NCI-H1092 (cell line): ENCODE data around the gene CSDE1.
"Not testable (repeated sequence)": the region's sequence is repeated elsewhere in the genome, so short reads cannot be mapped to it uniquely, and the experiment has no call there.

Experiments used
- DNase-seq: peaks from one replicate; lab custom pipeline; 2025; lab: John Stamatoyannopoulos, UW

The CSDE1 gene

DNA sequence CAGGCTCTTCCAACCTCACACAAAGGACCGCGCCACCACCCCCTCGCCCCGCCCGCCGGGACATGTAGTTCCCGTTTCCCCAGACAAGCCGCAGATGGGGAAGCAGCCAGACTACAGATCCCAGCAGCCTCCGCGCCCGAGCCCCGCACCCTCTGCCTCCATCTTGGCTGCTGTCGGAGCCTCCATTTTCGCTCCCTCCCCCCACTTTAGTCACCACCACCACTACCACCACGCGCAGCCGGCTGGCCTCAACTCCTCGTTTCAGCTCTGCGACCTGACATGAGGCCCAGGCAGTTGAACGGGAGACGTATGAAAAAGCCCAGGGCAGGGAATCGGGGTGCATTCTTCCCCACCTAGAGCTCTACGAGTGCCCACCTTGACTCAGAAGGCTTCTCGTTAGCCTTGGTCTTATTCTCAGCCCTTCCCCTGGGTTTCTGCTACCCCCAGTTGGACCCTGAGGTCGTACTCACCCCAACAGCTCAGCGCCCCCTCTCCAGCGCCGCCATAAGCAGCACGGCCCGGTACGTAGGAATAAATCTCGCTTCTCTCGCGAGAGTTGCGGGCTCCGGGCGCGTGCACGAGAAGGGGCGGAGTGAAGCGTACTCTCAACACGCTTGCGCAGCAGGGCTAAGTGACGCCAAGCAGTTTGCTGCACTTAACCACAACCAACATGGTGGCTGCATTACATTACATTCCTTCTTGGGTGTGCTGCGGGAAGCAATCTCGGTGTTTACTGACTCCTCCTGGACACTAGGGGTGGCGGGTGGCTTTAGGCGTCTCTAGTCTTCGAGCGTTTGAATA lies at the start of gene CSDE1:
CSDE1 (minus strand) TSS at position 530 of the 801 bp plus-strand sequence. CDS start 18,094 bp downstream, outside the sequence.
- peak; percentile 98 for DNase-seq

DNA sequence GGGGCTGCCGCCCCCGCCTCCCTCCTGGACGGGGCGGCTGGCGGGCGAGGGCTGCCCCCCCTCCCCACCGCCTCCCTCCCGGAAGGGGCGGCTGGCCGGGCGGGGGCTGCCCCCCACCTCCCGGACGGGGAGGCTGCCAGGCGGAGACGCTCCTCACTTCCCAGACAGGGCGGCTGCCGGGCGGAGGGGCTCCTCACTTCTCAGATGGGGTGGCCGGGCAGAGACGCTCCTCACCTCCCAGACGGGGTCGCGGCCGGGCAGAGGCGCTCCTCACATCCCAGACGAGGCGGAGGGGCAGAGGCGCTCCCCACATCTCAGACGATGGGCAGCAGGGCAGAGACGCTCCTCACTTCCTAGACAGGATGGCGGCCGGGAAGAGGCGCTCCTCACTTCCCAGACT lies 46.7 kb upstream of the CSDE1 start:
- DNase-seq: not testable (repeated sequence)

DNA sequence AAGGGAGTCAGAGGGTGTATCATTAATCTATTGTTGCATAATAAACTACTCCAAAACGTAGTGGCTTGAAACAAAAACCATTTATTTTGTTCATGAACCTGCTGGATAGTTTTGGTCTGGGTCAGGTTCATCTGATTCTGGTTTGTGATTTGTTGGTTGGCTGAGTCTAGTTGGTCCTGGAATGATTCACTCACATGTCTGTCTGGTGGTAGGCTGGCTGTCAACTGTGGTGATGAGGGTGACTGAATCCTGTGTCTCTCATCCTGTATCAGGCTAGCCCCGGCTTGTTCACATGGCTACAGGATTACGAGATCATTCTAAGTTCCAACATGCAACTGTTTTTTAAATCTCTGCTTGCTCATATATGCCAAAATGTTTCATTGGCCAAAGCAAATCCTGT lies 45.2 kb upstream of the CSDE1 start:
- no peak for DNase-seq

DNA sequence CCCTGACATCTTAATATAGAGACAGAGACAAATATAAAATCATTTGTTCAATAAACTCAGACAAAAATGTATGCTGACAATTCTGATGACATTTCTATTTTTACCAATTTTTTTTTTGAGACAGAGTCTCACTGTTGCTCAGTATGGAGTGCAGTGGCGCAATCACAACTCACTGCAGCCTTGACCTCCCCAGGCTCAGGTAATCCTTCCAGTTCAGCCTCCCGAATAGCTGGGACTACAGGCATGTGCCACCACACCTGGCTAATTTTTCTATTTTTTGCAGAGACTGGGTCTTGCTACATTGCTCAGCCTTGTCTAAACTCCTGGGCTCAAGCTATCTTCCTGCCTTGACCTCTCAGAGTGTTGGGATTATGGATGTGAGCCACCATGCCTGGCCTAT lies 36.3 kb upstream of the CSDE1 start:
- DNase-seq: no peak

DNA sequence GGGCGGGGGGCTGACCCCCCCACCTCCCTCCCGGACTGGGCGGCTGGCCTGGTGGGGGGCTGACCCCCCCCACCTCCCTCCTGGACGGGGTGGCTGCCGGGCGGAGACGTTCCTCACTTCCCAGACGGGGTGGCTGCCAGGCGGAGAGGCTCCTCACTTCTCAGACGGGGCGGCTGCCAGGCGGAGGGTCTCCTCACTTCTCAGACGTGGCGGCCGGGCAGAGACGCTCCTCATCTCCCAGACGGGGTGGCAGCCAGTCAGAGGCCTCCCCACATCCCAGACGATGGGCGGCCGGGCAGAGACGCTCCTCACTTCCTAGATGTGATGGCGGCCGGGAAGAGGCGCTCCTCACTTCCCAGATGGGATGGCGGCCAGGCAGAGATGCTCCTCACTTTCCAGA lies 32.8 kb upstream of the CSDE1 start:
- DNase-seq: not testable (repeated sequence)

DNA sequence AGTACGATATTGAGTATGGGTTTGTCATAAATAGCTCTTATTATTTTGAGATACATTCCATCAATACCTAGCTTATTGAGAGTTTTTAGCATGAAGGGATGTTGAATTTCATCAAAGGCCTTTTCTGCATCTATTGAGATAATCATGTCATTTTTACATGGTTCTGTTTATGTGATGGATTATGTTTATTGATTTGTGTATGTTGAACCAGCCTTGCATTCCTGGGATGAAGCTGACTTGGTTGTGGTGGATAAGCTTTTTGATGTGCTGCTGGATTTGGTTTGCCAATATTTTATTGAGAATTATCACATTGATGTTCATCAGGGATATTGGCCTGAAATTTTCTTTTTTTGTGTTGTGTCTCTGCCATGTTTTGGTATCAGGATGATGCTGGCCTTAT lies 28.7 kb upstream of the CSDE1 start:
- DNase-seq: not testable (repeated sequence)

DNA sequence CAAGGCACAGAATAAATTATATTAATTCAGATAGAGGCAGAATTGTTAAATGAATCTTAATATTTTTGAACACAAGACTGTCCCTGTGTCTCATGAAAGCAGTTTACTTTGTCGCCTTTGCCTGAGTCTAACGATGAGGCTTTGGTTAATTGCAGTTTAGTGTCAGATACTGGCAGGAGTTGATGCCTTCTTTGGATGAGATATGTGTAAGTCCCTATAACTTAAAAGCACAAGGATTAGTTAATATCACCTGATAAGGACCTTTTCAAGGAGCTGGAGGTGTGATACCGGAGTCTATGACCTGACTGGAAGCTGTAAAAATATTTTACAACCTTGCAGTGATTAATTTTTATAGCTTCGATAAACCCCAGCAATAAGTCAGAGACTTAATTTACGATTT lies 24.7 kb upstream of the CSDE1 start:
- no peak for DNase-seq

DNA sequence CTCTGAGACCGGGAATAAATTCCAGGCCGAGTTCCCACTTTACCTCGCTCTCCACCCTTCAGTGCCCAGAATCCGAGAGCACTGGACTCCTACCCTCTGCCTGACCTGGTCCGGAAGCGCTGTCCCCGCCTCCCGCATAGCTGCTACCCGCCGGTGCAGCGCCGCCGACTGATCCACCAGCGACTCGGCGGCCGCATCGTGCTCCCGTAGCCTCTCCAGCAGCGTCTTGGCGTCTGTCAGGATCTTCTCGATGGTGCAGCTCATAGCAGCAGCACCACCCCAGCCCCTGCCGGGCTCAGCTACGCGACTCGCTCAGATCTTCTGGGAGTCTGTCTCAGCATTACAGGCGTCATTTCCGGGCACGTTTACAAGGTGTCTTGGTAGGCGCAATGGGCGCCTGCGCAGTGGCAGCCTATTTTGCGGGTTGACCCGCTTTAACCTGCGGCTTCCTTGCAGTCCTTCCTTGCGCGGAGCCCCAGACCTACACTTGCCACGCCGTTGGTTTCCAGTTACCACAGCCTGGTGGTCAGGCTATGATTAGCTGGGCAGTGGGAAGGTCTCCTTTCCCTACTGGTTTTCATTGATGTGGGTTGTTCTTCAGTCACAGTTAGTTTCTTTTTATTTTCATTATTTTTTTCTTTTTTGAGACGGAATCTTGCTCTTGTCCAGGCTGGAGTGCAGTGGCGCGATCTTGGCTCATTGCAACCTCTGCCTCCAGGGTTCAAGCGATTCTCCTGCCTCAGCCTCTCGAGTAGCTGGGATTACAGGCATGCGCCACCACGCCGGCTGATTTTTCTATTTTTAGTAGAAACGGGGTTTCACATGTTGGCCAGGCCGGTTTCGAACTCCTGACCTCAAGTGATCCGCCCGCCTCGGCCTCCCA lies 22.8 kb upstream of the CSDE1 start, which contains the start of gene SIKE1:
SIKE1 (minus strand) TSS at position 342 of the 883 bp plus-strand sequence; CDS start at position 264, 78 bp downstream.
- peak; percentile 89 for DNase-seq

DNA sequence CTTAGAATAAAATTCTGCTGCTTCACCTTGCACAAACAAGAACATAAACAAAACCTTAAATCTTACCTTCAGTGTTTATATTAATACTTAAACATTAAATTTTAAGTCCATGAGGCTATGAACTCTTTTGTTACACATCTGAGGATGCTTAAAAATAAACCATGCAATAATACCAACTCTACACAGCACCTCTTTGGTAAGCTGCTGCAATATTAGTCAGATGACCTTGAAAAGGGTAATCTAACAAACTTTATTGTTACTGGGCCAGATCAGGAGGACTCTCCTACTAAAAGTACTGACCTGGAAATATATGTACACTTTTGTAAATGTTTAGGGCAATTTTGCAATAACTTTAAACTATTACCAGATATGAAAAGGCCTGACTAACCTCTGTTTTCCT lies 21.9 kb upstream of the CSDE1 start:
- no peak for DNase-seq

DNA sequence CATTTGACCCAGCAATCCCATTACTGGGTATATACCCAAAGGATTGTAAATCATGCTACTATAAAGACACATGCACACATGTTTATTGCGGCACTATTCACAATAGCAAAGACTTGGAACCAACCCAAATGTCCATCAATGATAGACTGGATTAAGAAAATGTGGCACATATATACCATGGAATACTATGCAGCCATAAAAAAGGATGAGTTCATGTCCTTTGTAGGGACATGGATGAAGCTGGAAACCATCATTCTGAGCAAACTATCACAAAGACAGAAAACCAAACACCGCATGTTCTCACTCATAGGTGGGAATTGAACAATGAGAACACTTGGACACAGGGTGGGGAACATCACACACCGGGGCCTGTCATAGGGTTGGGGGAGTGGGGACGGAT lies 18.9 kb upstream of the CSDE1 start:
- DNase-seq: not testable (repeated sequence)

DNA sequence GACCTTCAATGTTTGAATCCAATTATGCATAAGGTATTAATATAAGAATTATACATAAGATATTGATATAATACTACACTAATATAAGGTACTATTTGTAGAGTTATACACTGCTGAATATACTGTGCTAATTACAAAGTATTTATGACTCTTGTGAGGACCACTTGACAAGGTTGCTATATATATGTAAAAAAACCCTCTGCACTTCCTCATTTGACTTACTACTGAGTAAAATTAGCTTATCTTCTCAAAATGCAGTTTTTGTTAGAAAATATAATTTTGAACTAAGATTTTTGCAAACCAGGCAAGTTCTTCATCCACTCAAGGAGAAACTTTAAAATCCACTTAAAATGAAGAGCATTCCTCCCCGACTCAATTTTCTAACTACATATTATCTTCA lies 14.2 kb upstream of the CSDE1 start:
- DNase-seq: no peak

DNA sequence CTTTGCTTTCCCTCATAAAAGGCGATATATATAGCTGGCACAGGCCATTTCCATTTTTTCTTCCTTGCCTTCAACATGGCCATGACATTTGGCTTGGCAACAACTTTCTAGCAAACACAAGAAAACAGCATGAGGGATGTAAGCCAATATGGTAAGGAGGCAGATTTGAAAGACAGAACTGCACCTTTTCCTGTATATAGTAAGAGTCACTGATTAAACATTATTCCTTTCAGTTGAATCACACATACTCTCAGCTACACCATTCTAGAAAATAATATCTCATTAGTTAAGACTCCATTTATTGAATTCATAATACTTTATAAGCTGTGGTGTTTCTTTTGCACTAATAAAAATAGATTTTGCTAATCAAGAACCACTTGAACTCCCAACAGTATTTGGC lies 13.2 kb upstream of the CSDE1 start:
- no peak for DNase-seq

DNA sequence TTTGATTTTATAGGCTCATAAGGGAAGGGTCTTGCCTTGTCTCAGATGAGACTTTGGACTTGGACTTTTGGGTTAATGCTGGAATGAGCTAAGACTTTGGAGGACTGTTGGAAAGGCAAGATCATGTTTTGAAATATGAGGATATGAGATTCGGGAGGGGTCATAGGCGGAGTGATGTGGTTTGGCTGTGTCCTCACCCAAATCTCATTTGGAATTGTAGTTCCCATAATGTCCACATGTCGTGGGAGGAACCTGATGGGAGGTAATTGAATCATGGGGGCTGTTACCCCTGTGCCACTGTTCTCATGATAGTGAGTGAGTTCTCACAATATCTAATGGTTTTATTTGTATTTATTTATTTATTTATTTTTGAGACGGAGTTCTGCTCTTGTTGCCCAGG lies 6.9 kb upstream of the CSDE1 start:
- DNase-seq: no peak

DNA sequence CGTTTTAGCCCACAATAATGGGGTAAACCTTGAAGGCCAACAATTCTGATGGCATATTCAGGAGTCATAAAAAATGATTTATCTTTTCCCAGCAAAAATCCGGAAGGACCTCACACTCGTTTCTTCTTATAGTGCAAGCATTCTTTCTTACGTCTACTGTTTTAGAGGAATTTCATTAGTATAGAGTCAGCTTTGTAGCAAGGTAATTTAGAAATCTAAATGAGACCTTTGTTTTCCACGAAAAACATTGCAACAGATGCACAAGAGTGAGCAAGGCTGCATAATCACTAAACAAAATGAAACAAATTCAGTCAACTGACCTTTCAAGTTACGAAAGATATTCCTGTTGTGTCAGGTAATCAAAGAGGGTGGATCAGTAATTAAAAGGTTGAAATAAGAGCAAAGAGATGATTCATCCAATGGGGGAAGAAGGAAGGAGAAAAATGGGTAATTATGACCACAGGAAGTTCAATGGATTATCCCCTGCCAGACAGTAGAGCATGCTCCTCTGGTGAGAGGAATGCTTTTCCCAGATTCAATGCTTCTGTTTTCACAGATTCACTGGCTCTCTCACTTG lies 560 bp upstream of the CSDE1 start:
- DNase-seq: no peak

DNA sequence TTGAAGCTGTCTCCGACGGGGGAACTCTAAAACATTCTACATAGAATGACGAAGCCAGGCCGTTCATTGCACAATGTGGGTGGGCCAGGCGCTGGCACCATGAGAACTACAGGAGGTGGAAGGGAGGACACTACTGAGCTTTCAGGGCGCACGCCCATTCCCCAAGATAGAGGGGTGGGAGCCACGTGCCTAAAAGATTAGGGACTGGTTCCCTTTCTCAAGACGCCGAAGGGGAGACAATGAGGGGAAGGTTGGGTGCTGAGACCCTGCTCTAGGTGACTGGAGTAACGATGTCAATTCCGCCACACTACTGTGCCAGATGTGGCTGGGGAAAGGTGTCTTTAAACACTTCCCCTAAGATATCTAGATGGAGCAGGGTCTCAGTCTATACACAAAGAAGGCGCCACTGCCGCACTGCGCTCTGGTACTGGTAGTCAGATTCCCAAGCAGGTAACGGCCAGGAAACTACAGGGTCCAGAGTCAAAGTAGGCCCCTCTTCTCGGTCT lies 782 bp downstream of the CSDE1 start:
- DNase-seq: no peak

DNA sequence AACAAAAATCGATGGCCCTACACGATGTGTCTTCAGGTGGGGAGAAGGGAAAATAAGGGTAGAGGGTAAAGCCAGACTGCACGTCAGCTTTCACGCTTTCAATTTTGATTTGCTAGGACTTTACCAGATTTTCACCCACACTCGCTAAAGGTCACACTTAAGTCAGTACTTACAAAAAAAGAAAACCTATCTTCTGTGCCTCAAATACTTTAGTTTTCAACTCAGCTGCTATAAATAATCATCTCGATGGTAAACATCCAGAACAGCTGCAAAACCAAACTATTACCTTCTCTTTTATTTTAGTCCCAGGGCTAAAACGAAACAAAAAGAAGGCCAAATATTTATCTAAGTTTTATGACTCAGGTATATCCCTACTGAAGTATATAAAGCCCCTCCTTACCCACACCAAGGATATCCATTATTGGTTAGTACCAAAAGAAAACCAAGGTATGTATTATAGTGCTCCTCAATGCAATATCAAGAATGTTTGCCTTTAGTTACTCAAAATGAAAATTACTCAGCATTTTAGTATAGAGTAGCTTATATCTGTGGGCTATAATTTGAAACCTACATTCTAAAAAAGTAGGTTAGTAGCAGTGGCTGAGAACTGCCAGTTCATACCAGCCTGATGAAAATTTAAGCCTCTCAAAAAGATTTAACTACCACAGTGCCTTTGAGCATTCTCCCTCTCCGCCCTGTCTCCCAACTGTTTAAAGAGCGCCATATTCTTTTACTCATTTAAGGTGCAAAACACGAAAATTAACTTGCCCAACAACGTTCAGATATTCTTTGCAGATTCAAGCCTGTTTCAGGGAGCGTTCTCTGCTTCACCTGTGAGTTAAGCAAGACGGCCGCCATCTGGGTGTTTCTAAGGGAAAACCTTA lies 1.5 kb downstream of the CSDE1 start:
- no peak for DNase-seq

DNA sequence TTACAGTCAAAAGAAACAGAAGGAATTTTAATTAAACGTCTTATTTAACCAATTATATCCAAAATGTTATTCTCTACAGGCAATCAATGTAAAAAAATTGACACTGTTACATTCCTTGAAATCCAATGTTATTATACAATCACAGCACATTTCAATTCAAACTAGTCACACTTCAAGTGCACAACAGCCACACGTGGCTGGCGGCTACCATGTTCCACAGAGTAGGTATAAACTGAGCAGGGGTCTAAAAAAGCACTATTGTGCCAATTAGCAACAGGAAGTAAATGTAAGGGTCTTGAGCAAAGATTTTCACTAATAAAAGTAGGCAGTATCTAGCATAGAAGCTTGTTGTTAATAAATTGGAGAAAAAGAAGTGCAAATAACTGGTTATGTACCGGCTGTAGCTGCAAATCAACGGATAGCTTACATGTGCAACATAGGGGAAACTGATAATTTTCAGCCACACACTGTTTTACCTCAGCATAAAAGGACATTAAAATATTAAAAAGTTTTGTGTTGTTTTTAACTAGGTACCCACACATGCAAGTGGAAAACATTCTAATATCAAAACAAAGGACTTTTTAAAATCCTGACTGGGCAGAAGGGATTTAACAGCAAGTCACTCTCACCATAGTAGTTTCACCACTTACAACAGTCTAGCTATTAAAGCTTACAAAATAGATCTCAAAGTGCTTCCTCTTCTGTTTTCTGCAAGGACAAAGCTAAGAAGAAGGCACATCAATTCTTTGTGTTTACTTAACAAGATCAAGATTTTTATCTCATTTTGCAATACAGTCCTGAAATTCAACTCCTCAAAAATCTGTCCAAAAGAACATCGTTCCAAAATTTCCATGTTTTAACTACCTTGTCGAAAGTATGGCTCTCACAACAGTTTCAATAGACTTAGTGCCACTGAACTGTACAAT lies 2.5 kb downstream of the CSDE1 start:
- no peak for DNase-seq

DNA sequence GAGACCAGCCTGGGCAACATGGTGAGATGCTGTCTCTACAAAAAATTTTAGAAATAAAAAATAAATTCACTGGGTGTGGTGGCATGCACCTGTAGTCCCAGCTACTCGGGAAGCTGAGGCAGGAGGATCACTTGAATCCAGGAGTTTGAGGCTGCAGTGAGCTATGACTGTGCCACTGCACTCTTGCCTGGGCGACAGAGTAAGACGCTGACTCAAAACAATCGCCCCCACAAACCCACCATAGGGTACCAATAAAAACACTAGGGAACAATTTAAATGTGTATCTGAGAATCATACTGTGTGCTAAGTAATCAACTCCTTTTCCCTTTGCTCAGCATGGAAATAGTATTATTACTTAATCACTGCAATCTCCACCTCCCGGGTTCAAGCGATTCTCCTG lies 4.1 kb downstream of the CSDE1 start:
- not testable (repeated sequence) for DNase-seq

DNA sequence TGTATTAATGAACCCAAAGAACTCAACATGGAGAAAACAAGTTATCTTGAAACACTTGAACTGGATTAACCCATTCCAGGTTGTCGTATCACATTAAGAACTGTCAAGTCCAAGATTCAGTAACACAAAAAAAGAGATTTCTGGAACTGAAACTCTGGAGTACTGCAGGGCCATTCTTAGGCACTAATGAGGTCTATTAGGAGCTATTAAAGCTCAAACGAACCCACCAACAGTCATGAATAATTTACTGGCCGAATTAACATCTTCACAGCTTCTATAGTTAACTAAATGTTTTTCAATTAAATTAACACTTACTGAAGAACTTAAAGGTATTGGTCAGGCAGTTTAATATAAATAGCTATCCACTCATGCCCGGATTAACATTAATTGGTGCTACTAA lies 4.6 kb downstream of the CSDE1 start:
- DNase-seq: no peak

DNA sequence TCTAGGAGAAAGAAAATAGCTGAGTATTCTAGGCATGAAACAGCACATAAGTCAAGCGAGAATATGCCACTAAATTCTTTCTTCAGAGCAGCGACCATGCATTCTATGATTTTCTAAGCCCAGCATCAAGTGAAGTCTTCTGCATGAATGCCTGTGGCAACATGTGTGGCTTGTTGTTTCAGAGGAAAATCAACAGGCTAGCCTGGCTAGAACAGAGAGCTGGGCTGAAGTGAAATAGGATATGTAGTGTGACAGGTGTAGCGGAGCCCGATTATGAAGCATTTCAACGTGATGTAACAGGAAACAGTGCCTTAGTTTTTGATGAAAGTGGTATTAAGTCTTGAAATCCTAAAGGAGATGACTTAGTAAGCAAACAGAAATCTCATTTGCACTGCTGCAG lies 7.0 kb downstream of the CSDE1 start:
- peak; percentile 19 for DNase-seq
